ENCODE data around the gene DIP2B.
"Not testable (repeated sequence)": the region's sequence is repeated elsewhere in the genome, so short reads cannot be mapped to it uniquely, and the experiment has no call there.

DIP2B gene

DNA sequence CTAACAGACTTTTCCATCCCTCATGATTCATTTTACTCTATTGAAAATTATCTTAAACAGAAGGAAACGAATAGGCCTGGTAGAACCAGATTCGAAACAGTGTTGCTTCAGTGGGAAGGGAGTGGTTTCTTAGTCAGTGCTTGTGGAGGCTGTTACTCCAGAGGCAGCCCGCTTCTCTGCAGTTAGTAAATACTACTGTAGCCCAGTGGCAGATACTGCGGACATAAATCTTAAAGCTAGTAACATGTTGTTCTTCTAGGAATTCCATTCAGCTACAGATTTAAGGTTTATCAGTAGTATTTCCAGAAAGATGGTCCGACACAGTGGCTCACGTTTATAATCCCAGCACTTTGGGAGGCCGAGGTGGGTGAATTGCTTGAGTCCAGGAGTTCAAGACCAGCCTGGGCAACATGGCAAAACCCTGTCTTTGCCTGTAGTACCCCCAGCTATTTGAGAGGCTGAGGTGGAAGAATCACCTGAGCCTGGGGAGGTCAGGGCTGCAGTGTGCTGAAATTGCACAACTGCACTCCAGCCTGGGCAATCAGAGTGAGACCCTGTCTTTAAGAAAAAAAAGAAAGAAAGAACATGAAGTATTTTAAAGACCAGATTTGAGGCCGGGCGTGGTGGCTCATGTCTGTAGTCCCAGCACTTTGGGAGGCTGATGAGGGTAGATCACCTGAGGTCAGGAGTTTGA, 45.9 kb downstream of the DIP2B start:
- in situ Hi-C loops (cut with MboI; ENCODE audit: low sequenced_read_pairs), result no loop called here

DNA sequence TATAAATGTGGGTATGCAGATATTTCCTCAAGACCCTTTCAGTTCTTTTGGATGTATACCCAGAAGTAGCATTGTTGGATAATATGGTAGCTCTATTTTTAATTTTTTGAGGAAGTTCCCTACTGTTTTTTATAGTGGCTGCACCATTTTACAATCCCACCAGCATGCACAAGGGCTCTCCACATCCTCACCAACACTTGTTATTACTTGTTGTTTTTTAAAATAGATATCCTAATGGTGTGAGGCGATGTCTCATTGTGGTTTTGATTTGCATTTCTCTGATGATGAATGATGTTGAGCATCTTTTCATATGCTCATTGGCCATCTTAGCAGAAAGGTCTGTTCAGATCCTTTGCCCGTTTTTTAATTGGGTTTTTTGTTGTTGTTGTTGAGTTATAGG, 47.1 kb downstream of the DIP2B start:
- in situ Hi-C loops (cut with MboI; ENCODE audit: low sequenced_read_pairs), result no loop called here

DNA sequence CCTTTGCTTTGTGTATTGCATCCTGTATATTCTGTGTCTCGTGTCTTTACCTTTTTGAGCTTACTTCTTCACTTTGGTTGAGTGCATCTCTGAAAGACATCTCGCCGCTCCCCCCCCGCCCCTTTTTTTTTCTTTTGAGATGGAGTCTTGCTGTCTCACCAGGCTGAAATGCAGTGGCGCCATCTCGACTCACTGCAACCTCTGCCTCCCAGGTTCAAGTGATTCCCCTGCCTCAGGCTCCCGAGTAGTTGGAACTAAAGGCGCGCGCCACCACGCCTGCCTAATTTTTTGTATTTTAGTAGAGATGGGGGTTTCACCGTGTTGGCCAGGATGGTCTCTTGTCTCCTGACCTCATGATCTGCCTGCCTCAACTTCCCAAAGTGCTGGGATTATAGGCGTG, 49.9 kb downstream of the DIP2B start:
- in situ Hi-C loops (cut with MboI; ENCODE audit: low sequenced_read_pairs), result no loop called here

DNA sequence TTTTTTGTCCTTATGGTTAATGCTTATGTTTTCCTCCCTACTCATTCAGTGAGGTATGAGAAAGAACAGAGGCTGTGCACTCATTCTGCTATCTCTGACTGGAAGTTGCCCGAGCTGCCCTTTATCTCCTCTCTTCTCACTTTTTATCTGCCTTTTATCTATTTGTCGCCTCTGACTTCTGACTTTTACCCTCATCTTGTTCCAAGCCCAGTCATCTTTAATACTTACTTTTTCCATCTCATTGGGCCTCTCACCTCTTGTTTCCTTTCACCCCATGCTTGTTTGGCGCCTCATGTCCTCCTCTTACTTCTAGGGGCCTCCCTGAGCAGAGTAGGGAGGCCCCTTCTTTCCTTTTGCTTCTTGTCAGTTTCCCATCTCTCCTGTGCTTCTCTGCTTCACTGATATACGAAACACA, 50.7 kb downstream of the DIP2B start:
- in situ Hi-C loops (cut with MboI; ENCODE audit: low sequenced_read_pairs), result no loop called here

DNA sequence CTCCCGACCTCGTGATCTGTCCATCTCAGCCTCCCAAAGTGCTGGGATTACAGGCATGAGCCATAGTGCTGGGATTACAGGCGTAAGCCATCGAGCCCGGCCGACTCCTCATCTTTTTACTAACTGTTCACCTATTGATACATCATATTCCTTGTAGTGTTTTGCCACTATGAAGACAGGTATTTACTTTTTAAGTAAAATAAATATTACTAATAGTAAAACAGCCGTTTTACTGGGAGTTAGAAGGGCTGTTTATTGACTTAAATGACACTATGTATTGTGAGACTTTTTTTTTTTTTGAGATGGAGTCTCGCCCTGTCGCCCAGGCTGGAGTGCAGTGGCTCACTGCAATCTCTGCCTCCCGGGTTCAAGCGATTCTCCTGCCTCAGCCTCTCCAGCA, 51.5 kb downstream of the DIP2B start:
- in situ Hi-C loops (cut with MboI; ENCODE audit: low sequenced_read_pairs), result no loop called here

DNA sequence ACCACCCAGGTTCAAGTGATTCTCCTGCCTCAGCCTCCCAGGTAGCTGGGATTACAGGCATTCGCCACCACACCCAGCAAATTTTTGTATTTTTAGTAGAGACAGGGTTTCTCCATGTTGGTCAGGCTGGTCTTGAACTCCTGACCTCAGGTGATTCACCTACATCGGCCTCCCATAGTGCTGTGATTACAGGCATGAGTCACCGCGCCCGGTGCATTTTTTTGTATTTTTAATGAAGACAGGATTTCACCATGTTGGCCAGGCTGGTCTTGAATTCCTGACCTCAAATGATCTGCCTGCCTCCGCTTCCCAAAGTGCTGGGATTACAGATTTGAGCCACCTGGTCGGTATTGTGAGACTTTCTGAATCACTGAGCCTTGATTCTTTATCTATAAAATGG, 52.0 kb downstream of the DIP2B start:
- in situ Hi-C loops (cut with MboI; ENCODE audit: low sequenced_read_pairs), result not testable (repeated sequence)

DNA sequence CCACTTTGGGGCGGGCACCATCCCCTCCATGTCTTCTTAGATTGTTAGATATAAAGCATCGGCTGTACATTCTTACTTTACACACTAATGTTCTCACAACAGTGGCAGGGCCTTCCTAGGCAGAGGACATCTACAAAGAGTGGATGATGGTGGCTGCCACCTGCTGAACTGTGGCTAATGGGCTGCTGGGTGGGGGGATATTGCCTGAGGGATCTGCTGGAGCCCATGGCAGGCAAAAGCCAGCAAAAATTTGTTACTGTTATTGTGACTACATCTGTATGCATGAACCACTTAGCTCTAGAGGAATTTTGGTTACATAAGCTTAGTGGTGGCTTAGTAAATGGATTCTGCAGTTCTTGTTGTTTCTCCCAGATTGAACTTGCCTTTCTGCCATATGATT, 52.6 kb downstream of the DIP2B start:
- in situ Hi-C loops (cut with MboI; ENCODE audit: low sequenced_read_pairs), result no loop called here

DNA sequence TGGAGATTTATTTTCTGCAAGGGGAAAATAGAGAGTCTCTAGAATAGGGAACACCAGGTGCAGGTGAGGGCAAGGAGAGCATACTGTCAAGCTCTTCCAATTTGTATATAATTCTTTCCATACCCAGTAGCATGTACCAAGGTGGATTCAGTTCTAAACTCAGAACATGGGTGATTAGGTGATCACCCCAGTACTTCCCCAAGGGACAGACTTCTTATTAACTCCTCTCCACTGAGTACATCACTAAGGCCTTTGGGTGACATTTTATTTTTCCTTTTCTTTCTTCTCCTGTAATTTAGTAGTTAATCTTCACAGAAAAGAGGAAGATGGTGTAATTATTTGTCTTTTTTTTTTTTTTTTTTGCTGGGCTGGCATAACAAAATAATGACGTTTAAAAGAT, 54.2 kb downstream of the DIP2B start:
- in situ Hi-C loops (cut with MboI; ENCODE audit: low sequenced_read_pairs), result no loop called here

DNA sequence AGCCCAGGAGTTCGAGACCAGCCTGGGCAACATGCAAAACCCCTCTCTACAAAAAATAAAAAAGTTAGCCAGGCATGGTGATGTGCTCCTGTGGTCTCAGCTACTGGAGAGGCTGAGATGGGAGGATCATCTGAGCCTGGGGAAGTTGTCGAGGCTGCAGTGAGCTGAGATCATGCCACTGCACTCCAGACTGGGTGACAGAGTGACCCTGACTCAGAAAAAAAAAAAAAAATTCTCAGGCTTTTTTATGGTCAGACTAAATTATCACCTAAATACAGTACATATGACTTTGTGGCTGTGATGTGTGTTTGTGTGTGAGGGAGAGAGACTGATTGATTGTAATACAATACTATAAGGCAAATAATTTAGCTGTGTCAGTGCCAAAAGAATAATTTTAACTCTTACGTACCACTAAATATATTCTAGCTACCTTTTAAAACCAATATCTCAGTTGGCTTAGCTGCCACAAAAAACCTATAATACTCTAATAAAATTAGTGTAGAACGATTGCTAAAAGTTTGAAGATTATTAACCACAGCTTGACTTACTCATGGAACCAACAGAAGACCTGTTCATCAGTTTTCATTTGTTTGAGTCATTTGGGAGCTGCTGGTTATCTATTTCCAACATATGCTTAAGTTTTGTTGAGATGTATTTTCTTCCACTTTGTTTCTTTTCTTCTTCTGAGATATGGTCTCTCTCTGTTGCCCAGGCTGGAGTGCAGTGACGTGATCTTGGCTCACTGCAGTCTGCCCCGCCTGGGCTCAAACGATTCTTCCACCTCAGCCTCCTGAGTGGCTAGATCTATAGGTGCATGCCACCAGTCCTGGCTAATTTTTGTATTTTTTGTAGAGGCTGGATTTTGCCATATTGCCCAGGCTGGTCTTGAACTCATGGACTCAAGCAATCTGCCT, 58.0 kb downstream of the DIP2B start:
- in situ Hi-C loops (cut with MboI; ENCODE audit: low sequenced_read_pairs), result no loop called here

DNA sequence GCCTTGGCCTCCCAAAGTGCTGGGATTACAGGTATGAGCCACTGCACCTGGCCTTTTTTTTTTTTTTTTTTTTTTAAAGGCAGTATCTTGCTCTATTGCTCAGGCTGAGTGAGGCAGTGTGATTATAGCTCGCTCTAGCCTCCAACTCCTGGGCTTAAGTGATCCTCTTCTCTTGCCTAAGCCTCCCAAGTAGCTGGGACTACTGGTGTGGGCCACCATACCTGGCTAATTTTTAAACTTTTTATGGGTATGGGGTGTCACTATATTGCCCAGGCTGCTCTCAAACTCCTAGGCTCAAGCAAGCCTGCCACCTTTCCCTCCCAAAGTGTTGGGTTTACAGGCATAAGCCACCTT, 58.6 kb downstream of the DIP2B start:
- in situ Hi-C loops (cut with MboI; ENCODE audit: low sequenced_read_pairs), result no loop called here

DNA sequence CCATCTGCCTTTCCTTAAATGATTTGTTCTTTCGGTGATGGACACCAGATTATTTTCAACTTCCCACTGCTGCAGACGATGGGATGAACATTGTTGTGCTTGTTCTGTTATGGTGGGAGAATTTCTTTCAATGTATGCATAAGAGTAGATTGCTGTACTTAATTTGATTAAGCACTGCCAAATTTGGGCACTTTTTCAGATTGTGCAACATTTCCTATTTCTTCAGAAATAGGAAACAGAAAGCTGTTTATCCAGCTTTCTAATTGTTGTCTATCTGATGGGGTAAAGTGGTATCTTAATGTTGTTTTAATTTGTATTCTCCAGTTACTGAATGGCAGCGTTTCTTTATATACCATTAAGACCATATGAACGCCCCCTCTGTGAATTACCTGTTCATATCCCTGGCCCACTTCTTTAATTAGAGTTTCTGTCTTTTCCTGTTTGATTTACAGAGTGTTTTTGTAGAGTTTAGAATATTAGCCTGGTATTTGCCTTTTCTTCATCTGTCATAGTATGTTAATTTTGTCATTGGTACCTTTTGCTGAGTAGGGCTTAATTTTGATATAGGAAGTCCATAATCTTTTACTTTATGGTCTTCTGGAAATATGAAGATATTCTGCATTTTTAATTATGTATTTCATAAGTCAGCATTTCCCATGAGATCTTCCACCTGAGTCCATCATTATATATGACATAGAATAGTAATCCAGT, 59.6 kb downstream of the DIP2B start:
- in situ Hi-C loops (cut with MboI; ENCODE audit: low sequenced_read_pairs), result no loop called here

DNA sequence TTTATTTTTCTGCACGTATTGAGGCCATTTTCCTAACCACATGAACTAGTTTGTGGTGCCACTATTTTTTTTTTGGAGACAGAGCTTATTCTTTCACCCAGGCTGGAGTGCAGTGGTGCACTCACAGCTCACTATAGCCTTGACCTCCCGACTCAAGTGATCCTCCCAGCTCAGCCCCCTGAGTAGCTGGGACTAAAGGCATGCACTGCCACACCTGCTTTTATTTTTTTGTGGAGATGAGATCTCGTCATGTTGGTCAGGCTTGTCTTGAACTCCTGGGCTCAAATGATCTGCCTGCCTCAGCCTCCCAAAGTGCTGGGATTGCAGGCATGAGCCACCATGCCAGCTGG, 60.1 kb downstream of the DIP2B start:
- in situ Hi-C loops (cut with MboI; ENCODE audit: low sequenced_read_pairs), result no loop called here

DNA sequence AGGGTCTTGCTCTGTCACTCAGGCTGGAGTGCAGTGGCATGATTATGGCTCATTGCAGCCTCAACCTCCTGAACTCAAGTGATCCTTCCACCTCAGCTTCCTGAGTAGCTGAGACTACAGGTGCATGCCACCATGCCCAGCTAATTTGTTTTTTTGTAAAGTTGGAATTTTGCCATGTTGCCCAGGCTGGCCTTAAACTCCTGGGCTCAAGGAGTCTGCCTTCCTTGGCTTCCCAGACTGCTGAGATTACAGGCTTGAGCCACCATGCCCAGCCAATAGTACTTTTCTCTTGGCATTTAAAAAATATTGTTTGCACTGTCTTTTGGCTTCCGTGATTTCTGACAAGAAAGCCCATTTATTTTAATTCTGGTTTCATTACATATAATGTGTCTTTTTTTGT, 61.3 kb downstream of the DIP2B start:
- in situ Hi-C loops (cut with MboI; ENCODE audit: low sequenced_read_pairs), result no loop called here

DNA sequence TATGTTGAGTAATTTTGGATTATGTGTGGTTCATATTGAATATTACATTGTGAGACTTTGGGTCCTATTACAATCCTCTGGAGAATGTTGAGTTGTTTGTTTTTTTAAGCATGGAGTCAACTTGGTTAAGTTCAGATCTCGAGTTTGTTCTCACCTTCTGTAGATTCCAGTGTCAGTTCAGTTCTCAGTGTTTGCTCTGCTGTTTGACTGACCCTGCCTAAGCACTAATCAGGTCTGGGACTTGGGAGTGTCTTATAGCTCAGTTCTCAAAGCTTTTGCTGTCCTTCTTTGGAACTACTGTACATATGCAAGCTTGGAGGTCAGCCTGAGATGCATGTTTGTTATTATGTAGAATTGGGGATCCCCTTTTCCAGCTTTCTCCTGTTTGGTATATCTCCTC, 63.1 kb downstream of the DIP2B start:
- in situ Hi-C loops (cut with MboI; ENCODE audit: low sequenced_read_pairs), result no loop called here

DNA sequence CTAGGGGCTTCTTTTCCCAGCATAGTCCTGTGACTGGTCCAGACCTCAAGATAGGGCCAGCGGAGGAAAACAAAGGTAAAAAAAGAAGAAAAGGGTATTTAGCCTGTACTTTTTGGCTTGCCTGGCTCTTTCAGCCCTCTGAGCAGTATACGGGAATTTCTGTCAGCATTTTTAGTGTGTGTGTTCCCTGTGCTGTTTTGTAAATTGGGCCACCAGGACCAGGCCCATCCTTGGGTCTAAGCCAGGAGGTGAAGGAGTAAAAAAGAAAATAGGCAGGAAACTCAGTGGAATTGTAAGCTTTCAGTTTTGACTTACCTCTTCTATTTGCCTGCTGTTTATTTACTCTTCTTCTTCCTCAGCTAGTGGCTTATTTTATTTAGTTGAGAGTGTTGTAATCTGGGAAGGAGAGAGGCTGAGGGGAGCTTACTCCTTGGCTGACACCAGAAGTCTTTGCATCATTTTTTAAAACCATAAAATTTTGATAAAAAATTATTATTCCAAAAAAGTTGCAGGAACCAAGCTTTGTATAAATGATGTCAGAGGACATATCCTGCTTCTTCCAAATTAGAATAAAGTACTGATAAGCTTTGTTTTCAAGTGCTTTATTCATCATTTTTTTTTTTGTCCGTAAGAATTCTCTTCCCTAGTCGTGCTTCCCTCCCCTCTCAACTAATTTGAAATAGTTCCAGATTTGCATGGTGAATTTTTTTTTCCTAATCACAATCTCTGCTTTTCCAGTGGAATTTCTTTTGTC, 63.7 kb downstream of the DIP2B start:
- in situ Hi-C loops (cut with MboI; ENCODE audit: low sequenced_read_pairs), result no loop called here

DNA sequence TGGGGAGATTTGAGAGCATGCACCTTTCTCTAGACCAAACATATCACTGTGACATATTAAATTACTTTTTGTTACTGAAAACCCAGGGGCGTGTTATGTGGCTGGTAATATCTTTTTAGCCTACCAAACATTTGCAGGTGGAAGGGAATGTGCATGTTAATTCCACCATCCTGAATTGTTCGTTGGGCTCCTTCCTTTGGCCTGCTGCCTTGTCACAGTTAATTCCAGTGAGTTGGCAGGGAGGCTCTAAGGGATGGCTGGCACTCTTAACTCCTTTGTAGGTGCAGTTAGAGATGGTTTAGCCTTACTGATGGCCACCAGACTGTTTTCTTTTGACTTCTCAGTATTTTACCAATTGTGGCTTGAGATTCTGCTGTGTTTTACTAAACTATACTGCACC, 64.5 kb downstream of the DIP2B start:
- in situ Hi-C loops (cut with MboI; ENCODE audit: low sequenced_read_pairs), result no loop called here

DNA sequence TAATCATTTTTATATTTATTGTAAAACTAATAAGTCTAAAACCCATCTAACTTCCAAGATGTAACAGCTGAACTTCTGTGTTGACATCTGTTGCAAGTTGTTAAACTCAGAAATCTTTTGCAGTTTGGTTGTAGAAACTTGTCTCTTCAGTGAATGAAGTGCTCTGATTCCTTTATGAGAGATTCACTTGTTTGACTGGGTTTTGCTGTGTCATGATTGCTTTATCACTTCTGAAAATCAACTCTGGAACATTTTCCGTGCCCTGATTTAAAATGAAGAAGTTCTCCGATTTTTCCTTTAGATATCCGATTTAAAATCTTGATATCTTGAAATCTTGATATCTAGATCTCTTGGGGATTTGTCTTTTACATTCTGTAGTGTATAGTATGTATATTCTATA, 65.1 kb downstream of the DIP2B start:
- in situ Hi-C loops (cut with MboI; ENCODE audit: low sequenced_read_pairs), result no loop called here

DNA sequence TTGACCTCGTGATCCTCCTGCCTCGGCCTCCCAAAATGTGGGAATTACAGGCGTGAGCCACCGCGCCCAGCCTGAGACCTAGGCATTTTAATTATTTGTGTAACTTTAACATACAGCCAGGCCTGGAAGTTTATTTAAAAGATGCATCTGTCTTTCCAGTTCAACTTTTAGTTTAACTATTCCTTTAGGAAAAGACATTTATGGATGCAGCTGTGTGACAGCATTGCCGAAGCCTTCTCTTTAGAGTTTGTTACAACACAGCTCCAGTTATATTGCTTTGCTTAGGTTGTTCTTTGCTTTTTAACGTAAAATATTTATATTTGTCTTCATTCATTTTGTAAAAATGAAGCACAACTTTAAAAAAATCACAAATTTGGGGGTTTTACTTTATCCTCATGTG, 67.0 kb downstream of the DIP2B start:
- in situ Hi-C loops (cut with MboI; ENCODE audit: low sequenced_read_pairs), result no loop called here

DNA sequence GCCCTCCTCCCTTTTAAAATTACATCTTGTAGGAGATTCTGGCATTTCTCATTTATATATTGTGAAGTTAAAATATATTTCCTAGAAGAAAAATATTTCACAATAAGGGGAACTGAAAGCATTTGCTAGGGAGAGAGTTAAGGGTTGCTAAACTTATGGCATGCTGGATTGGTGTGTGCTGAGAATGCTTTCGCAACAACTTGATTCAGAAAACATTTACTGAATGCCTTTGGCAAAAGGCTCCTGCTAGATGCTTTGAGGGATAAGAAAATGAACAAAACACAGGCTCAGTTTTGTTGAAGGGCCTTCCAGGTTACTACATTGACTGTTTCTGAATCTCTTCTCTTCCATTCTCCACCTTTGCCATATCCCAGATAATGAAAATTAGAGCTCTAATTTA, 67.5 kb downstream of the DIP2B start:
- in situ Hi-C loops (cut with MboI; ENCODE audit: low sequenced_read_pairs), result no loop called here

DNA sequence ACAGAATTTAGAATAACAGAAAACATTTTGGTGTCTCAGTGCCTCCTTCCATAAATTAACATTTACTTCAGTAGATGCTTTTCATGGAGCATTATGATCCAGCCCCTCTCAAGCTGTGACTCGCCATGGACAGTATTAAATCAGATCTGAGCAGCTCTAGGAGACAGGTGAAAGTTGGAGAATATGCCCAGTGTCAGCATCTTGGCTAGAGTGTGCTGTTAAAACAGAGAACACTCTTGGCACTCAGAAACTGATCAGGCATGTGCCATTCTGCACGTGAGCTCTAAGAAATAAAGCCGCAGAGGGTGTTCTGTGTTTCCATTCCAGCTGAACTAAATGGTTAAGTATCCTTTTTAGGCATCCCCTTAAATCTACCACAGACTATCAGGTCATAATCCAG, 68.0 kb downstream of the DIP2B start:
- in situ Hi-C loops (cut with MboI; ENCODE audit: low sequenced_read_pairs), result no loop called here

DNA sequence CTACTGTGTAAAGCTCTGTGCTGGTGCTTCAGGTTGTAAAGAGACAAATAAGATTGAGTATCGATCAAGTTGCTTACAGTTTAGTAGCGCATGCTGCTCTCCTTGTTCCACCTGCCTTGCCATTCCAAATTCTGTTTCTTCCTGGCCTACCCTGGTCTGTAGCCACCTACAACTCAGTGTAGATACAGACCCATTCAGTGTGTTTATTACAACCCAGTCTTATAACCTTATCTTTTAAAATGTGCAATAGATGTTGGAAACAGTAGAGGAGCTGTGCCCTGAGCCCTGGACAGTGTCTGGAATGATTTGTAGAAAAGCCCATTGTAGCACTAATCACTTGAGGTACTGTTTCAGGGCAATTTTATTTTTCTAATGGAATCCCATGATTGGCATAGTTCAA, 68.5 kb downstream of the DIP2B start:
- in situ Hi-C loops (cut with MboI; ENCODE audit: low sequenced_read_pairs), result no loop called here

Measured in HL-60/S4 (cell line).